CD4-positive, CD25-positive, alpha-beta regulatory T cell (primary cell): Measurements from ENCODE around the gene PCSK1N. TPM values are rescaled to one million over a fixed set of nuclear protein-coding genes. Genes with fewer than 3 reads are reported as not detected.

Experiments used
- ATAC-seq, 2 donors: fragments of 150-1000 bp; cut with Tn5 transposase; one replicate each; pipeline ENCODE4 v1.10.0; 2021; ENCODE audit warnings: low read depth in 2 of 2, moderate number of reproducible peaks in 2 of 2, moderate library complexity in 1 of 2
- DNase-seq, 3 donors: peaks; one replicate each; pipeline versions ENCODE4 v3.0.0 to v3.0.0-alpha.2; 2012 to 2022; ENCODE audit warnings: mixed read lengths in 1 of 3
- H3K27ac ChIP-seq: one replicate; pipeline ENCODE4 v1.7.0; 2013; ENCODE audit warnings: mild to moderate bottlenecking, low read length; ENCODE audit not compliant: insufficient read depth, poor library complexity, severe bottlenecking
- H3K27me3 ChIP-seq: one replicate; pipeline ENCODE4 v1.7.0; 2013; ENCODE audit warnings: low read length; ENCODE audit not compliant: control insufficient read depth, insufficient read depth
- H3K36me3 ChIP-seq: one replicate; pipeline ENCODE4 v1.7.0; 2013; ENCODE audit warnings: mild to moderate bottlenecking, low read length, moderate library complexity; ENCODE audit not compliant: control insufficient read depth, insufficient read depth
- H3K4me1 ChIP-seq: 2 replicates; pipeline ENCODE4 v1.7.0; 2013; ENCODE audit warnings: mild to moderate bottlenecking, low read length; ENCODE audit not compliant: insufficient read depth, control insufficient read depth, poor library complexity, severe bottlenecking
- H3K4me3 ChIP-seq: one replicate; pipeline ENCODE4 v1.7.0; 2013; ENCODE audit warnings: low read depth, mild to moderate bottlenecking, low read length, moderate library complexity
- H3K9me3 ChIP-seq, 2 experiments: 1 replicate in 1 of 2; 2 replicates in 1 of 2; pipeline ENCODE4 v1.7.0; 2013; ENCODE audit warnings: low read length in 2 of 2, mild to moderate bottlenecking in 1 of 2, moderate library complexity in 1 of 2; ENCODE audit not compliant: control insufficient read depth in 2 of 2
- H3K27ac Mint-ChIP-seq, 3 donors: one replicate each; pipeline ENCODE4 v1.8.0; 2020 to 2022; ENCODE audit warnings: mild to moderate bottlenecking in 3 of 3, mixed read lengths in 3 of 3, moderate library complexity in 2 of 3
- H3K27me3 Mint-ChIP-seq: one replicate; pipeline ENCODE4 v1.8.0; 2022; ENCODE audit warnings: mild to moderate bottlenecking, mixed read lengths
- H3K36me3 Mint-ChIP-seq: one replicate; pipeline ENCODE4 v1.8.0; 2020; ENCODE audit warnings: mixed read lengths
- H3K4me1 Mint-ChIP-seq, 4 donors: one replicate each; pipeline ENCODE4 v1.8.0; 2020 to 2022; ENCODE audit warnings: mixed read lengths in 4 of 4, mild to moderate bottlenecking in 1 of 4
- H3K4me3 Mint-ChIP-seq, 4 donors: one replicate each; pipeline ENCODE4 v1.8.0; 2020 to 2022; ENCODE audit warnings: mild to moderate bottlenecking in 4 of 4, mixed read lengths in 4 of 4, moderate library complexity in 3 of 4
- H3K9me3 Mint-ChIP-seq, 7 donors: one replicate each; pipeline ENCODE4 v1.8.0; 2020 to 2022; ENCODE audit warnings: mixed read lengths in 7 of 7, mild to moderate bottlenecking in 3 of 7, moderate library complexity in 2 of 7
- polyA plus RNA-seq, 4 donors: library from polyadenylated mRNA; unstranded; fragments of 300-500 nt; fragmentation: Illumina TruSeq; gene quantifications; one replicate each; pipeline ENCODE4 v1.2.3, GENCODE V29; 2021
- total RNA-seq: library from RNA; stranded (reverse); gene quantifications from one replicate; pipeline ENCODE4 v1.2.3, GENCODE V29; 2022

The PCSK1N gene
- total and polyA plus RNA-seq, 5 donors from 2014 or later, result 1.4 to 9.2 (median 4.1) TPM

GRCh38 chrX:48781705-48782104 is 53.7 kb downstream of the PCSK1N start:
- no peaks in the 10 kb centered on the region for H3K27me3 ChIP-seq
- H3K4me1 Mint-ChIP-seq, result no peaks in the 10 kb centered on the region
- H3K4me3 ChIP-seq, result no peak overlapping the region
- H3K27ac Mint-ChIP-seq, result no peak overlapping the region
- H3K36me3 Mint-ChIP-seq, result no peaks in the 10 kb centered on the region
- H3K9me3 Mint-ChIP-seq, result no peaks in the 10 kb centered on the region
- no peaks in the 10 kb centered on the region for H3K9me3 ChIP-seq
- H3K27me3 Mint-ChIP-seq, result no peaks in the 10 kb centered on the region
- no peak for DNase-seq
- H3K36me3 ChIP-seq, result no peaks in the 10 kb centered on the region
- no peak for ATAC-seq
- no peaks in the 10 kb centered on the region for H3K4me1 ChIP-seq
- no peak overlapping the region for H3K27ac ChIP-seq
- no peak overlapping the region for H3K4me3 Mint-ChIP-seq

Other genes starting within 250 kb of the PCSK1N start
- gene WDR13, start 238.1 kb downstream of the PCSK1N start, total RNA-seq, result 45.8 TPM
- gene WDR13, start 238.1 kb downstream of the PCSK1N start, polyA plus RNA-seq, result 10 to 100 TPM; 33.4 to 53.7 (median 46.0) TPM
- 101 TPM for gene WAS, start 151.8 kb downstream of the PCSK1N start, total RNA-seq
- gene WAS, start 151.8 kb downstream of the PCSK1N start, polyA plus RNA-seq, result 10 to 100 TPM; 12.4 to 21.8 (median 20.3) TPM
- gene SUV39H1, start 138.9 kb downstream of the PCSK1N start, total RNA-seq, result 8.0 TPM
- 10 to 100 TPM; 10.8 to 15.7 (median 13.3) TPM for gene SUV39H1, start 138.9 kb downstream of the PCSK1N start, polyA plus RNA-seq
- gene GLOD5, start 73.9 kb downstream of the PCSK1N start, total RNA-seq, result not detected
- not detected for gene GLOD5, start 73.9 kb downstream of the PCSK1N start, polyA plus RNA-seq
- 0.67 TPM for gene GATA1, start 49.0 kb downstream of the PCSK1N start, total RNA-seq
- gene GATA1, start 49.0 kb downstream of the PCSK1N start, polyA plus RNA-seq, result not detected
- 86.6 TPM for gene HDAC6, start 33.5 kb downstream of the PCSK1N start, total RNA-seq
- 10 to 100 TPM; 12.6 to 22.0 (median 17.7) TPM for gene HDAC6, start 33.5 kb downstream of the PCSK1N start, polyA plus RNA-seq
- not detected for gene ERAS, start 9.1 kb downstream of the PCSK1N start, total RNA-seq
- gene ERAS, start 9.1 kb downstream of the PCSK1N start, polyA plus RNA-seq, result not detected
- 31.4 TPM for gene TIMM17B, start 62.2 kb upstream of the PCSK1N start, total RNA-seq
- gene TIMM17B, start 62.2 kb upstream of the PCSK1N start, polyA plus RNA-seq, result 10 to 100 TPM; 47.6 to 65.1 (median 55.2) TPM
- 70.0 TPM for gene PQBP1, start 62.3 kb upstream of the PCSK1N start, total RNA-seq
- 10 to 100 TPM; 83.7 to 98.9 (median 95.8) TPM for gene PQBP1, start 62.3 kb upstream of the PCSK1N start, polyA plus RNA-seq
- 50.0 TPM for gene SLC35A2, start 76.0 kb upstream of the PCSK1N start, total RNA-seq
- gene SLC35A2, start 76.0 kb upstream of the PCSK1N start, polyA plus RNA-seq, result 10 to 100 TPM in 2 of 4 donors, 1 to 10 TPM in 2; 7.4 to 13.8 (median 9.0) TPM
- gene PIM2, start 83.4 kb upstream of the PCSK1N start, total RNA-seq, result 391 TPM
- gene PIM2, start 83.4 kb upstream of the PCSK1N start, polyA plus RNA-seq, result 100 to 1,000 TPM; 475 to 549 (median 501) TPM
- gene OTUD5, start 122.0 kb upstream of the PCSK1N start, total RNA-seq, result 110 TPM
- gene OTUD5, start 122.0 kb upstream of the PCSK1N start, polyA plus RNA-seq, result 10 to 100 TPM; 20.2 to 38.2 (median 26.4) TPM
- gene KCND1, start 136.2 kb upstream of the PCSK1N start, total RNA-seq, result 2.3 TPM
- gene KCND1, start 136.2 kb upstream of the PCSK1N start, polyA plus RNA-seq, result under 1 TPM; 0.05 to 0.11 (median 0.07) TPM
- gene GRIPAP1, start 166.7 kb upstream of the PCSK1N start, total RNA-seq, result 126 TPM
- 10 to 100 TPM in 1 of 4 donors, 1 to 10 TPM in 3; 8.3 to 10.6 (median 9.2) TPM for gene GRIPAP1, start 166.7 kb upstream of the PCSK1N start, polyA plus RNA-seq
- gene TFE3, start 207.7 kb upstream of the PCSK1N start, total RNA-seq, result 44.2 TPM
- gene TFE3, start 207.7 kb upstream of the PCSK1N start, polyA plus RNA-seq, result 1 to 10 TPM; 3.4 to 5.1 (median 4.4) TPM
- 10.2 TPM for gene CCDC120, start 223.4 kb upstream of the PCSK1N start, total RNA-seq
- gene CCDC120, start 223.4 kb upstream of the PCSK1N start, polyA plus RNA-seq, result under 1 TPM; 0.13 to 0.34 (median 0.30) TPM
- 20.4 TPM for gene PRAF2, start 238.4 kb upstream of the PCSK1N start, total RNA-seq
- gene PRAF2, start 238.4 kb upstream of the PCSK1N start, polyA plus RNA-seq, result 10 to 100 TPM; 40.6 to 49.4 (median 44.0) TPM
- gene WDR45, start 244.3 kb upstream of the PCSK1N start, total RNA-seq, result 85.6 TPM
- gene WDR45, start 244.3 kb upstream of the PCSK1N start, polyA plus RNA-seq, result 10 to 100 TPM; 62.8 to 72.1 (median 68.2) TPM